ENCODE measurements around the gene CALN1.

Gene CALN1

GRCh38 chr7:72023926-72024325, 388.2 kb downstream of the CALN1 start:
- H3K4me3 ChIP-seq (replicated peaks; ENCODE audit: low read depth, low read length): no peak overlapping the region
- no peak for TF ChIP-seq CTCF (IDR thresholded peaks at IDR 0.05; ENCODE audit: low read depth, low read length, missing control alignments)
- DNase-seq (ENCODE audit: extremely low read depth, low read depth): no peak

GRCh38 chr7:72021716-72022115, 390.4 kb downstream of the CALN1 start:
- no peak for TF ChIP-seq CTCF (IDR thresholded peaks at IDR 0.05; ENCODE audit: low read depth, low read length, missing control alignments)
- DNase-seq (ENCODE audit: extremely low read depth, low read depth): no peak

GRCh38 chr7:72020311-72020710, 391.8 kb downstream of the CALN1 start:
- DNase-seq (ENCODE audit: extremely low read depth, low read depth): no peak
- TF ChIP-seq CTCF (IDR thresholded peaks at IDR 0.05; ENCODE audit: low read depth, low read length, missing control alignments): no peak
- no peak overlapping the region for H3K4me3 ChIP-seq (replicated peaks; ENCODE audit: low read depth, low read length)

More at GRCh38 chr7:72021716-72022115, 390.4 kb downstream of the CALN1 start:
- H3K4me3 ChIP-seq (replicated peaks; ENCODE audit: low read depth, low read length): no peak overlapping the region

- no peak for TF ChIP-seq CTCF (IDR thresholded peaks at IDR 0.05; ENCODE audit: low read depth, low read length, missing control alignments)
- H3K4me3 ChIP-seq (replicated peaks; ENCODE audit: low read depth, low read length): no peak overlapping the region
- DNase-seq (ENCODE audit: extremely low read depth, low read depth): no peak
These were observed 392.7 kb downstream of the CALN1 start for GRCh38 chr7:72019436-72019835.

- no peak for TF ChIP-seq CTCF (IDR thresholded peaks at IDR 0.05; ENCODE audit: low read depth, low read length, missing control alignments)
- no peak overlapping the region for H3K4me3 ChIP-seq (replicated peaks; ENCODE audit: low read depth, low read length)
- no peak for DNase-seq (ENCODE audit: extremely low read depth, low read depth)
These were observed 394.4 kb downstream of the CALN1 start for GRCh38 chr7:72017756-72018155.

- no peak for TF ChIP-seq CTCF (IDR thresholded peaks at IDR 0.05; ENCODE audit: low read depth, low read length, missing control alignments)
- DNase-seq (ENCODE audit: extremely low read depth, low read depth): no peak
- H3K4me3 ChIP-seq (replicated peaks; ENCODE audit: low read depth, low read length): no peak overlapping the region
These were observed 395.6 kb downstream of the CALN1 start for GRCh38 chr7:72016574-72016973.

GRCh38 chr7:72015136-72015535, 397.0 kb downstream of the CALN1 start:
- no peak for TF ChIP-seq CTCF (IDR thresholded peaks at IDR 0.05; ENCODE audit: low read depth, low read length, missing control alignments)

More at GRCh38 chr7:72015136-72015535, 397.0 kb downstream of the CALN1 start:
- DNase-seq (ENCODE audit: extremely low read depth, low read depth): no peak
- H3K4me3 ChIP-seq (replicated peaks; ENCODE audit: low read depth, low read length): no peak overlapping the region
